Lung (tissue), 12 donors: ENCODE data around the gene FANCC. TPM values are rescaled to one million over a fixed set of nuclear protein-coding genes. Genes with fewer than 3 reads are reported as not detected.
"Not testable (repeated sequence)": the region's sequence is repeated elsewhere in the genome, so short reads cannot be mapped to it uniquely, and the experiment has no call there.

ENCODE experiments used
- ATAC-seq: fragments of 200-7000 bp; cut with Tn5 transposase; one replicate; pipeline ENCODE4 v1.9.1; 2020; ENCODE audit warnings: moderate number of reproducible peaks; ENCODE audit not compliant: insufficient read depth, low FRiP score
- DNase-seq, 3 donors: peaks; one replicate each; pipeline ENCODE4 v3.0.0-alpha.2; 2013 to 2017
- H3K27ac ChIP-seq, 2 donors: one replicate each; pipeline ENCODE4 v1.5.1; 2013; ENCODE audit warnings: mild to moderate bottlenecking in 2 of 2, moderate library complexity in 2 of 2, control low read depth in 1 of 2, inconsistent platforms in 1 of 2, low read depth in 1 of 2, low read length in 1 of 2
- H3K27me3 ChIP-seq, 3 donors: one replicate each; pipeline ENCODE4 v1.5.1; 2013; ENCODE audit warnings: low read length in 2 of 3; ENCODE audit not compliant: control insufficient read depth in 3 of 3, insufficient read depth in 3 of 3
- H3K36me3 ChIP-seq, 4 donors: one replicate each; pipeline ENCODE4 v1.5.1; 2013; ENCODE audit warnings: low read length in 4 of 4, mild to moderate bottlenecking in 1 of 4, moderate library complexity in 1 of 4; ENCODE audit not compliant: control insufficient read depth in 4 of 4, insufficient read depth in 4 of 4
- H3K4me1 ChIP-seq, 5 donors: one replicate each; pipeline ENCODE4 v1.5.1; 2013; ENCODE audit warnings: low read length in 5 of 5, mild to moderate bottlenecking in 2 of 5, moderate library complexity in 1 of 5; ENCODE audit not compliant: control insufficient read depth in 5 of 5, insufficient read depth in 5 of 5
- H3K4me3 ChIP-seq: one replicate; pipeline ENCODE4 v1.5.1; 2013; ENCODE audit warnings: mild to moderate bottlenecking, control low read depth, moderate library complexity
- H3K9ac ChIP-seq, 2 donors: one replicate each; pipeline ENCODE4 v1.5.1; 2013; ENCODE audit warnings: low read length in 2 of 2, control low read depth in 1 of 2; ENCODE audit not compliant: insufficient read depth in 1 of 2
- H3K9me3 ChIP-seq, 4 donors: one replicate each; pipeline ENCODE4 v1.5.1; 2013; ENCODE audit warnings: low read length in 3 of 4, mild to moderate bottlenecking in 1 of 4, moderate library complexity in 1 of 4; ENCODE audit not compliant: control insufficient read depth in 4 of 4, insufficient read depth in 3 of 4
- WGBS, 2 donors: extraction: QIAGEN DNeasy Blood & Tissue Kit; methylation state at CpG; one replicate each; pipeline ENCODE4 v1.1.7; 2013; 5-methylcytosine and 5-hydroxymethylcytosine counted together
- polyA plus RNA-seq, 2 donors: library from polyadenylated mRNA; stranded (reverse); fragments of 200-250 nt; gene quantifications; one replicate each; pipeline ENCODE4 v1.2.1, GENCODE V29; 2013
- total RNA-seq, 2 donors: library from RNA; depleted of rRNA in 1 of 2; stranded (reverse); fragments of >200 nt in 1 of 2; gene quantifications; one replicate each; pipeline ENCODE4 v1.2.1, GENCODE V29; 2014 to 2021
- TF ChIP-seq, protein P1 (sequence below): IDR thresholded peaks from 2 replicates; pipeline ENCODE4 v1.5.1; 2012; ENCODE audit warnings: mild to moderate bottlenecking; ENCODE audit errors: control extremely low read depth, extremely low read depth
- donor health status: control.
- donor health status: control.
- donor health status: Bipolar disorder and iron deficiency.
- donor health status: healthy.
- donor health status: DM: yes; HTN: yes; CAD: no.

FANCC gene
- total and polyA plus RNA-seq, 4 donors, result 4.4 to 20.0 (median 8.7) TPM

DNA sequence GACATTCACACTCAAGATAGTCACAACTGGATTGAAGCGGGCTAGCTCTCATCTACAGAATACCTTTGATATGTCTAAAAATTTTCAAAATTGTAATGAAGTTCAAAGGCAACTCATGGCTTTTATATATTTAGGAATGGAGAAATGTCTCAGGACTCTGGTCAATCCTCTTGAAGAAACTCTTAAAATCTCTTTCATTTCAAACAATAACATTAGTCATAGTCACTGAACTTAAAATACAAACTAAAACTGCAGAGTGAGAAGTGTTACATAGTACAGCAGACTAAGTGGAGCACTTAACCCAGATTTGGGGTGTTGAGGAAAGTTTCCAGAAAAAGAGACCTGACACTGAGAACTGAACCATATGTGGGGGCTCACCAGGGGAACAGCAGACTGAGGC is 20.7 kb downstream of the FANCC start:
- Histone ChIP-seq H3K36me3 (no peaks in the 10 kb centered on the region), H3K4me3 (no peak overlapping the region), H3K4me1 (peaks cover 0 to 10% (median 3%) of the 10 kb centered on the region in 5 donors), H3K27me3 (no peaks in the 10 kb centered on the region), H3K27ac (no peak overlapping the region), H3K9ac (no peak overlapping the region), H3K9me3 (no peaks in the 10 kb centered on the region)
- TF ChIP-seq, protein P1, sequence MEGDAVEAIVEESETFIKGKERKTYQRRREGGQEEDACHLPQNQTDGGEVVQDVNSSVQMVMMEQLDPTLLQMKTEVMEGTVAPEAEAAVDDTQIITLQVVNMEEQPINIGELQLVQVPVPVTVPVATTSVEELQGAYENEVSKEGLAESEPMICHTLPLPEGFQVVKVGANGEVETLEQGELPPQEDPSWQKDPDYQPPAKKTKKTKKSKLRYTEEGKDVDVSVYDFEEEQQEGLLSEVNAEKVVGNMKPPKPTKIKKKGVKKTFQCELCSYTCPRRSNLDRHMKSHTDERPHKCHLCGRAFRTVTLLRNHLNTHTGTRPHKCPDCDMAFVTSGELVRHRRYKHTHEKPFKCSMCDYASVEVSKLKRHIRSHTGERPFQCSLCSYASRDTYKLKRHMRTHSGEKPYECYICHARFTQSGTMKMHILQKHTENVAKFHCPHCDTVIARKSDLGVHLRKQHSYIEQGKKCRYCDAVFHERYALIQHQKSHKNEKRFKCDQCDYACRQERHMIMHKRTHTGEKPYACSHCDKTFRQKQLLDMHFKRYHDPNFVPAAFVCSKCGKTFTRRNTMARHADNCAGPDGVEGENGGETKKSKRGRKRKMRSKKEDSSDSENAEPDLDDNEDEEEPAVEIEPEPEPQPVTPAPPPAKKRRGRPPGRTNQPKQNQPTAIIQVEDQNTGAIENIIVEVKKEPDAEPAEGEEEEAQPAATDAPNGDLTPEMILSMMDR, result no peak
- WGBS, 2 donors, result 98 to 99% methylated on average over 1 of the region's 1 CpG
- DNase-seq, result no peak
- no peak for ATAC-seq

DNA sequence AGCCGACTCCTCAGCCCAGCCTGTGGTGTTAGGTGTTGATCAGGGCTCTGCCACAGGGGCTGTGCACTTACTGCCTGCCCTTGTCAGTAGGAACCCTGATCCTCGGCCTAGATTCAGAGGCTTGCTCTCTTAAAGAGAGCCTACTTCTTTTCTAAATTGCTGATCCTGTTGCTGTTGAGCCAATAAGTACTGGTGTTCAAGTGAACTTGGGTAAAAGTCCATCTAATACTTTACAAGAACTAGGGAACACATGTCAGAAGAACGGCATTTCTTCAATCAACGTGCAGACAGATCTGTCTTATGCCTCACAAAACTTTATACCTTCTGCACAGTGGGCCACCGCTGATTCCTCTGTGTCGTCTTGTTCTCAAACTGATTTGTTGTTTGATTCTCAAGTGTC is 24.2 kb downstream of the FANCC start:
- 94 to 97% methylated on average over 6 of the region's 6 CpGs for WGBS, 2 donors
- not testable (repeated sequence) for ATAC-seq, H3K36me3 ChIP-seq

GRCh38 chr9:95292226-95292625 is 25.3 kb downstream of the FANCC start:
- Histone ChIP-seq H3K36me3 (no peaks in the 10 kb centered on the region), H3K4me3 (no peak overlapping the region), H3K4me1 (peaks cover 0 to 7% (median 0%) of the 10 kb centered on the region in 5 donors), H3K9me3 (no peaks in the 10 kb centered on the region), H3K27me3 (no peaks in the 10 kb centered on the region), H3K27ac (no peak overlapping the region), H3K9ac (no peak overlapping the region)
- ATAC-seq (no peak), DNase-seq (no peak)
- 97% methylated on average over 37 to 41 of the region's 41 CpGs for WGBS, 2 donors
- TF ChIP-seq, protein P1, result no peak

More for the DNA sequence above, 24.2 kb downstream of the FANCC start:
- H3K27me3 ChIP-seq, H3K9ac ChIP-seq, H3K9me3 ChIP-seq, H3K4me3 ChIP-seq, DNase-seq, H3K27ac ChIP-seq, H3K4me1 ChIP-seq: not testable (repeated sequence)

DNA sequence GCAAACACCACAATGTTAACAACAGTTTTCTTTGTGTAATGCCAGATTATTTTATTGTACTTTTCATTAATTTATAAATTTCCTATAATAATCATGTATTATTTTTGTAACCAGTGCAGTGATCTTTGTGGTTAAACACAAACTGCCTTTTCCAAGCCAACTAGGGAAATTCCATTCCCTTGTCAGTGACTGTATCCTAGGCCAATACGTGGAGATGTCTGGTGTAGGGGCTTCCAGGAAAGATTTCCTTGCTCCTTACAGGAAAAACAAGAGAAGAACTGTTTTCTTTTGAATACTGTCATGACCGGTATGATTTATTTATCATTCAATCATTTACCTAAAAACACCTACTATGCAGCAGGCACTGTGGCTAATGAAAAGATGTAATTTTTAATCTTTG is 31.4 kb downstream of the FANCC start:
- H3K27me3 ChIP-seq, result no peaks in the 10 kb centered on the region
- peaks cover 0 to under 1% (median 0%) of the 10 kb centered on the region in 4 donors for H3K9me3 ChIP-seq
- no peak for ATAC-seq
- no peak overlapping the region for H3K4me3 ChIP-seq
- no peak overlapping the region for H3K9ac ChIP-seq
- 56 to 79% methylated on average over 2 of the region's 2 CpGs for WGBS, 2 donors
- no peak overlapping the region for H3K27ac ChIP-seq
- no peaks in the 10 kb centered on the region for H3K36me3 ChIP-seq
- peaks cover 0 to 9% (median 4%) of the 10 kb centered on the region in 5 donors for H3K4me1 ChIP-seq
- TF ChIP-seq, protein P1, result no peak
- DNase-seq, result no peak
